SIG-M5 treated with dmso at 0.1 percent for 504 hours (cell line): ENCODE data around the gene DOK1.

Source experiments
- DNase-seq: peaks from one replicate; lab custom pipeline; 2025; ENCODE audit not compliant: unreplicated experiment; lab: John Stamatoyannopoulos, UW

DOK1 gene

GRCh38 chr2:74553892-74554819 lies at the start of gene DOK1, which contains the start of gene LOXL3:
DOK1 (plus strand) TSS chr2:74554720; CDS start chr2:74554755, 35 bp downstream.
LOXL3 (minus strand) TSS chr2:74553942; CDS start chr2:74552634, 1,308 bp downstream.
- DNase-seq = peak; percentile 72

- DNase-seq = no peak
Measured at GRCh38 chr2:74505448-74506246, 48.9 kb upstream of the DOK1 start.

- peak; percentile 95 for DNase-seq
Measured at GRCh38 chr2:74507145-74507925, 47.2 kb upstream of the DOK1 start, which contains the start of gene PCGF1. PCGF1 (minus strand) TSS chr2:74507695; CDS start chr2:74507668, 27 bp downstream.

- DNase-seq = no peak
Measured at GRCh38 chr2:74507926-74508520, 46.5 kb upstream of the DOK1 start.

- DNase-seq = no peak
Measured at GRCh38 chr2:74510272-74510671, 44.2 kb upstream of the DOK1 start.

GRCh38 chr2:74511104-74511989 lies 43.2 kb upstream of the DOK1 start:
- no peak for DNase-seq

- no peak for DNase-seq
Measured at GRCh38 chr2:74512744-74513604, 41.5 kb upstream of the DOK1 start.

- DNase-seq = no peak
Measured at GRCh38 chr2:74513605-74514367, 40.7 kb upstream of the DOK1 start.

- no peak for DNase-seq
Measured at GRCh38 chr2:74514368-74515270, 39.9 kb upstream of the DOK1 start, which contains the start of gene TLX2. TLX2 (plus strand) TSS chr2:74514450; CDS start chr2:74514807, 357 bp downstream.

- no peak for DNase-seq
Measured at GRCh38 chr2:74515271-74515980, 39.1 kb upstream of the DOK1 start.

- DNase-seq = no peak
Measured at GRCh38 chr2:74515981-74516633, 38.4 kb upstream of the DOK1 start.

GRCh38 chr2:74516650-74517049 lies 37.9 kb upstream of the DOK1 start:
- DNase-seq = no peak

GRCh38 chr2:74522516-74522915 lies 32.0 kb upstream of the DOK1 start:
- no peak for DNase-seq

- DNase-seq = no peak
Measured at GRCh38 chr2:74524005-74524404, 30.5 kb upstream of the DOK1 start.

GRCh38 chr2:74524955-74525716 lies 29.4 kb upstream of the DOK1 start:
- no peak for DNase-seq
